Ovary (tissue), 3 donors: ENCODE measurements around the gene MST1R.

Experiments used
- CTCF ChIP-seq, 3 donors: fragments of 450-650 bp in 2 of 3; fragments of 200-600 bp in 1 of 3; IDR thresholded peaks; one replicate each; pipeline versions ENCODE4 v1.5.1 to v1.8.0; 2016 to 2022; ENCODE audit warnings: antibody characterized with exemption in 3 of 3, mild to moderate bottlenecking in 1 of 3
- EP300 ChIP-seq: sonication (generic); formaldehyde crosslinking; IDR thresholded peaks from one replicate; pipeline ENCODE4 v1.6.1; 2017; ENCODE audit warnings: antibody characterized with exemption
- POLR2A ChIP-seq: fragments of 450-650 bp; IDR thresholded peaks from one replicate; pipeline ENCODE4 v1.6.1; 2017; ENCODE audit warnings: antibody characterized with exemption, mild to moderate bottlenecking, moderate library complexity
- donor health status: DM: no; HTN: no; CAD: no.

- TF ChIP-seq CTCF (IDR thresholded peaks at IDR 0.05) (no peak), POLR2A (no peak), EP300 (no peak)
These were observed 22.6 kb upstream of the MST1R start for GRCh38 chr3:49926117-49926728.
